ENCODE results near the gene EDAR. TPM values are rescaled to one million over a fixed set of nuclear protein-coding genes. Genes with fewer than 3 reads are reported as not detected.

The EDAR gene
- polyA plus RNA-seq, 6 donors from 2014 or later: 0.05 TPM; not detected in 5

- no peaks in the 10 kb centered on the region for H3K36me3 Mint-ChIP-seq
- no peaks in the 10 kb centered on the region for H3K9me3 Mint-ChIP-seq
- H3K4me3 Mint-ChIP-seq: no peak overlapping the region
- H3K4me1 Mint-ChIP-seq: no peaks in the 10 kb centered on the region
- no peak overlapping the region for H3K27ac Mint-ChIP-seq
- H3K27me3 Mint-ChIP-seq: peaks cover 0 to 7% (median 0%) of the 10 kb centered on the region in 3 donors
- ATAC-seq (ENCODE audit: low read depth in 2 of 2) (no peak), DNase-seq (no peak)
Observed at GRCh38 chr2:108927405-108927804, 61.6 kb downstream of the EDAR start.

DNA sequence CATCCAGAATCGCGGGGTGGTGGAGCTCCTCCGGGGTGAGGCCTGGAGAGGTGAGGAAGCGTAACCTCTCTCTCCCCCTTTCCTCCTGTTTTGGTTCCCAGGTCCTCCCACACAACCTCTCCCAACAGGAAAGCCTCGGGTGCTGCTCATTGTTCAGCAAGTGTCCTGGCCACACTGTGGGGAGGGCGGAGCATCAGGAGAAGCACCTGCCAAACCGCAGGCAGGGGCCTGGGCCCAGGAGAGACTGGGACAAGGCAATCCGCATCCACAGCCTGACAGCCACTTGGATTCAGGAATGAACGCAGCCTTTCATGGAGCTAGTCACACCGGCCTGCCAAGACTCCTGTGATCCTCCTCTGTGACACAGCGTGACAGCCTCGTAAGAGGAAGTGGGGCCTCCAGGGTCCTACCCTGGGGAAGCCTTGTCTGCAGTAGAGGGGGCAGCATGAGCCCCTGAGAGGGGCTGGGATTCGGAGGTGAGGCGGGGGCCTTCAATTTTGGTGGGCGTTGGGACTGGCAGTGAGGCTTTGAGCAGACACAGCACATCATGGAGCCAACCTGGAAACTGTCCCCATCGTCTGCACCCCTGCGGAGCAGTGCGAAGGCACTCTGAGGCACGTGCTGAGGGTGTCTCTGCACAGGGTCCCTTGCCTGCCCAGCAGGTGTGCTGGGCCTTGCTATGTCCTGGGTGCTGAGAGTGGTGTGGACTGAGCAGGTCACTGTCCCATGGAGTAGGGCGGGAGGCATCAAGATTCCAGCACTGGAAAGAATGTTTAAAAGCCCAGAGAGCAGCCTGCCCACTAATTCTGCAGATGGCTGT is 62.2 kb downstream of the EDAR start:
- DNase-seq (no peak), ATAC-seq (ENCODE audit: low read depth in 2 of 2) (no peak)
- Mint-ChIP-seq H3K4me1 (no peaks in the 10 kb centered on the region), H3K9me3 (no peaks in the 10 kb centered on the region), H3K27me3 (peaks cover 0 to 7% (median 0%) of the 10 kb centered on the region in 3 donors), H3K36me3 (no peaks in the 10 kb centered on the region), H3K27ac (no peak overlapping the region), H3K4me3 (no peak overlapping the region)

GRCh38 chr2:108925735-108926134 is 63.3 kb downstream of the EDAR start:
- no peak overlapping the region for H3K27ac Mint-ChIP-seq
- no peaks in the 10 kb centered on the region for H3K36me3 Mint-ChIP-seq

DNA sequence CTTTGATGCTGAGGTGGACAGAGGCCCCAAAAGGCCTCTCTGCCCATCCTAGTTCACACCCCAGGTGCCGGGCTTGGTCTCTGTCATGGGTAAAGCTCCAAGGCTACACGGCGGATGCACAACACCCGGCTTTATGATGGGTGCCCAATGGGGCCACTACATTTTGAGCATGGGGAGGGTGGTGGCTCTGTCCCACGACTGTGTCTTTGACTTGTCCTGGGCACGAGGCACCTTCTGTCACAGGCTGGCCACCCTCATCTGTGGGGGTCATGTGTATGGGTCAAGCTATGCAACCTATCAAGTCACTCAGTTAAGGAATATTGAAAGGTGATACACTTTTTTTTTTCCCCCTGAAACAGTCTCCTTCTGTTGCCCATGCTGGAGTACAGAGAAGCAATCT is 63.7 kb downstream of the EDAR start:
- no peak for ATAC-seq (ENCODE audit: low read depth in 2 of 2)

More at GRCh38 chr2:108925735-108926134, 63.3 kb downstream of the EDAR start:
- no peak for DNase-seq
- H3K4me3 Mint-ChIP-seq: no peak overlapping the region
- no peak for ATAC-seq (ENCODE audit: low read depth in 2 of 2)
- peaks cover 0 to 4% (median 0%) of the 10 kb centered on the region in 3 donors for H3K27me3 Mint-ChIP-seq
- H3K4me1 Mint-ChIP-seq: no peaks in the 10 kb centered on the region
- no peaks in the 10 kb centered on the region for H3K9me3 Mint-ChIP-seq

GRCh38 chr2:108924580-108925251 is 64.3 kb downstream of the EDAR start:
- Mint-ChIP-seq H3K27ac (peak overlapping the region in 1 of 6 donors; percentile 45), H3K27me3 (no peaks in the 10 kb centered on the region), H3K4me1 (no peaks in the 10 kb centered on the region), H3K4me3 (peak overlapping the region in 1 of 8 donors; percentile 58), H3K9me3 (no peaks in the 10 kb centered on the region), H3K36me3 (no peaks in the 10 kb centered on the region)
- DNase-seq: no peak
- ATAC-seq (ENCODE audit: low read depth in 2 of 2): no peak

More for the DNA sequence above, 63.7 kb downstream of the EDAR start:
- Mint-ChIP-seq H3K36me3 (no peaks in the 10 kb centered on the region), H3K4me3 (no peak overlapping the region), H3K27ac (peak overlapping the region in 1 of 6 donors; percentile 45), H3K27me3 (no peaks in the 10 kb centered on the region), H3K4me1 (no peaks in the 10 kb centered on the region), H3K9me3 (no peaks in the 10 kb centered on the region)
- DNase-seq: no peak

- Mint-ChIP-seq H3K9me3 (no peaks in the 10 kb centered on the region), H3K4me1 (no peaks in the 10 kb centered on the region), H3K27me3 (no peaks in the 10 kb centered on the region), H3K36me3 (no peaks in the 10 kb centered on the region), H3K4me3 (no peak overlapping the region), H3K27ac (no peak overlapping the region)
- ATAC-seq (ENCODE audit: low read depth in 2 of 2) (no peak), DNase-seq (no peak)
Observed at GRCh38 chr2:108923736-108924579, 65.1 kb downstream of the EDAR start.

- DNase-seq: no peak
- Mint-ChIP-seq H3K36me3 (no peaks in the 10 kb centered on the region), H3K4me3 (no peak overlapping the region), H3K4me1 (no peaks in the 10 kb centered on the region), H3K27me3 (no peaks in the 10 kb centered on the region), H3K27ac (no peak overlapping the region), H3K9me3 (no peaks in the 10 kb centered on the region)
- ATAC-seq (ENCODE audit: low read depth in 2 of 2): no peak
Observed at GRCh38 chr2:108923019-108923700, 65.9 kb downstream of the EDAR start.

- H3K36me3 Mint-ChIP-seq: no peaks in the 10 kb centered on the region
- no peaks in the 10 kb centered on the region for H3K9me3 Mint-ChIP-seq
- H3K4me3 Mint-ChIP-seq: no peak overlapping the region
- H3K27ac Mint-ChIP-seq: no peak overlapping the region
- ATAC-seq (ENCODE audit: low read depth in 2 of 2) (no peak), DNase-seq (no peak)
- no peaks in the 10 kb centered on the region for H3K27me3 Mint-ChIP-seq
- H3K4me1 Mint-ChIP-seq: no peaks in the 10 kb centered on the region
Observed at GRCh38 chr2:108922141-108922915, 66.7 kb downstream of the EDAR start.

- no peaks in the 10 kb centered on the region for H3K36me3 Mint-ChIP-seq
- H3K4me3 Mint-ChIP-seq: no peak overlapping the region
- H3K27me3 Mint-ChIP-seq: no peaks in the 10 kb centered on the region
- ATAC-seq (ENCODE audit: low read depth in 2 of 2) (no peak), DNase-seq (no peak)
- H3K4me1 Mint-ChIP-seq: no peaks in the 10 kb centered on the region
- H3K27ac Mint-ChIP-seq: no peak overlapping the region
- no peaks in the 10 kb centered on the region for H3K9me3 Mint-ChIP-seq
Observed at GRCh38 chr2:108921096-108922030, 67.7 kb downstream of the EDAR start.

GRCh38 chr2:108920686-108921085 is 68.3 kb downstream of the EDAR start:
- H3K27ac Mint-ChIP-seq: no peak overlapping the region
- no peak for DNase-seq
- H3K4me3 Mint-ChIP-seq: no peak overlapping the region
- no peaks in the 10 kb centered on the region for H3K9me3 Mint-ChIP-seq
- no peaks in the 10 kb centered on the region for H3K36me3 Mint-ChIP-seq
- H3K27me3 Mint-ChIP-seq: no peaks in the 10 kb centered on the region
- no peaks in the 10 kb centered on the region for H3K4me1 Mint-ChIP-seq
- no peak for ATAC-seq (ENCODE audit: low read depth in 2 of 2)

- Mint-ChIP-seq H3K36me3 (no peaks in the 10 kb centered on the region), H3K4me3 (no peak overlapping the region)
- no peak for ATAC-seq (ENCODE audit: low read depth in 2 of 2)
Observed at GRCh38 chr2:108919571-108920373, 69.2 kb downstream of the EDAR start.

More at GRCh38 chr2:108919571-108920373, 69.2 kb downstream of the EDAR start:
- Mint-ChIP-seq H3K27me3 (no peaks in the 10 kb centered on the region), H3K4me1 (no peaks in the 10 kb centered on the region), H3K9me3 (no peaks in the 10 kb centered on the region), H3K27ac (no peak overlapping the region)
- no peak for DNase-seq

All from naive B cell (primary cell).